Sciatic nerve (tissue), 1 donor: Measurements from ENCODE around the gene SCMH1. TPM values are rescaled to one million over a fixed set of nuclear protein-coding genes. Genes with fewer than 3 reads are reported as not detected.

Source experiments
- total RNA-seq: library from RNA; stranded (reverse); fragmentation: NEBNext Ultra II Directional; extraction: Animal tissue kit (Norgen Biotek cat#: 25700); gene quantifications from one replicate; pipeline ENCODE4 v1.2.1, GENCODE V29; 2021
- donor health status: DM: no; HTN: no; CAD: no.

Gene SCMH1
- total RNA-seq, 1 donor from 2014 or later = 48.9 TPM

Other genes with a start within 250 kb of the SCMH1 start
- gene SLFNL1, start 220.6 kb downstream of the SCMH1 start, total RNA-seq = 0.62 TPM
- 1.7 TPM for gene FOXO6, start 119.1 kb upstream of the SCMH1 start, total RNA-seq
- not detected for gene EDN2, start 242.4 kb upstream of the SCMH1 start, total RNA-seq